Thyroid gland (tissue), 4 donors: ENCODE results near the gene SCN2B.

Source experiments
- POLR2A ChIP-seq, 2 donors: fragments of 450-650 bp; IDR thresholded peaks; one replicate each; pipeline ENCODE4 v1.6.1; 2017; ENCODE audit warnings: antibody characterized with exemption in 2 of 2, mild to moderate bottlenecking in 2 of 2, moderate library complexity in 1 of 2
- TF ChIP-seq, protein P1 (sequence below), 6 experiments: fragments of 200-600 bp in 3 of 6; fragments of 450-650 bp in 3 of 6; sonication (generic) in 3 of 6; IDR thresholded peaks; one replicate each; pipeline ENCODE4 v1.5.1; 2016 to 2019; ENCODE audit warnings: antibody characterized with exemption in 6 of 6, mild to moderate bottlenecking in 2 of 6, inconsistent platforms in 1 of 6, moderate library complexity in 1 of 6

DNA sequence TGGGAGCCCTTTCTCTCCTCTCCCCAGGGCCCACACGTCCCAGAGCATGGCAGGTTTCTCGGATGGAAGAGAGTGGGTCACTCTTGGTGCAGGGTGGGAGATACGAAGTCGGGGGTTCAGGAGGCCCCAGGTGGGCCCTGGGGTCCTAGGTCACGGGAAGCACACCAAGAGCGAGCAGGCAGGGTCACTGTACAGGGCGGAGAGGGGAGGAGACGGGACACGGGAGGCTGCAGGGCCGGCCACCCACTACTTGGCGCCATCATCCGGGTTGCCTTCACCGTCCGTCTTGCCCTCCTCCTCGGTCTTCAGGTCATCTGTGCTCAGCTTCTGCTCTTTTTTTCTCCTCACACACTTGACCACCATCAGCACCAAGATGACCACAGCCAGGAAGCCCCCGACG is 9.8 kb downstream of the SCN2B start:
- TF ChIP-seq, protein P1, sequence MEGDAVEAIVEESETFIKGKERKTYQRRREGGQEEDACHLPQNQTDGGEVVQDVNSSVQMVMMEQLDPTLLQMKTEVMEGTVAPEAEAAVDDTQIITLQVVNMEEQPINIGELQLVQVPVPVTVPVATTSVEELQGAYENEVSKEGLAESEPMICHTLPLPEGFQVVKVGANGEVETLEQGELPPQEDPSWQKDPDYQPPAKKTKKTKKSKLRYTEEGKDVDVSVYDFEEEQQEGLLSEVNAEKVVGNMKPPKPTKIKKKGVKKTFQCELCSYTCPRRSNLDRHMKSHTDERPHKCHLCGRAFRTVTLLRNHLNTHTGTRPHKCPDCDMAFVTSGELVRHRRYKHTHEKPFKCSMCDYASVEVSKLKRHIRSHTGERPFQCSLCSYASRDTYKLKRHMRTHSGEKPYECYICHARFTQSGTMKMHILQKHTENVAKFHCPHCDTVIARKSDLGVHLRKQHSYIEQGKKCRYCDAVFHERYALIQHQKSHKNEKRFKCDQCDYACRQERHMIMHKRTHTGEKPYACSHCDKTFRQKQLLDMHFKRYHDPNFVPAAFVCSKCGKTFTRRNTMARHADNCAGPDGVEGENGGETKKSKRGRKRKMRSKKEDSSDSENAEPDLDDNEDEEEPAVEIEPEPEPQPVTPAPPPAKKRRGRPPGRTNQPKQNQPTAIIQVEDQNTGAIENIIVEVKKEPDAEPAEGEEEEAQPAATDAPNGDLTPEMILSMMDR (IDR thresholded peaks at IDR 0.05): no peak
- no peak for TF ChIP-seq POLR2A (IDR thresholded peaks at IDR 0.05)
